ENCODE measurements around the gene LRP1B. TPM values are rescaled to one million over a fixed set of nuclear protein-coding genes. Genes with fewer than 3 reads are reported as not detected.

The LRP1B gene
- total RNA-seq, 2 donors from 2014 or later = 0.79 to 1.8 TPM

- no peaks in the 10 kb centered on the region for H3K27me3 Mint-ChIP-seq (ENCODE audit: insufficient read depth)
- no peaks in the 10 kb centered on the region for H3K9me3 Mint-ChIP-seq
- Histone ChIP-seq H3K27ac (ENCODE audit: low read depth, low read length) (no peak overlapping the region), H3K9me3 (ENCODE audit: control insufficient read depth, low read length) (no peaks in the 10 kb centered on the region), H3K36me3 (ENCODE audit: control insufficient read depth, insufficient read depth, low read length) (no peaks in the 10 kb centered on the region), H3K4me3 (ENCODE audit: low read length) (no peak overlapping the region), H3K27me3 (ENCODE audit: control insufficient read depth, insufficient read depth, low read length, poor library complexity, severe bottlenecking) (no peaks in the 10 kb centered on the region), H3K4me1 (ENCODE audit: control insufficient read depth, insufficient read depth, low read length) (no peaks in the 10 kb centered on the region), H3K9ac (ENCODE audit: extremely low read depth, low read length, poor library complexity, severe bottlenecking) (no peak overlapping the region)
- H3K4me3 Mint-ChIP-seq = no peak overlapping the region
- TF ChIP-seq, protein P1, sequence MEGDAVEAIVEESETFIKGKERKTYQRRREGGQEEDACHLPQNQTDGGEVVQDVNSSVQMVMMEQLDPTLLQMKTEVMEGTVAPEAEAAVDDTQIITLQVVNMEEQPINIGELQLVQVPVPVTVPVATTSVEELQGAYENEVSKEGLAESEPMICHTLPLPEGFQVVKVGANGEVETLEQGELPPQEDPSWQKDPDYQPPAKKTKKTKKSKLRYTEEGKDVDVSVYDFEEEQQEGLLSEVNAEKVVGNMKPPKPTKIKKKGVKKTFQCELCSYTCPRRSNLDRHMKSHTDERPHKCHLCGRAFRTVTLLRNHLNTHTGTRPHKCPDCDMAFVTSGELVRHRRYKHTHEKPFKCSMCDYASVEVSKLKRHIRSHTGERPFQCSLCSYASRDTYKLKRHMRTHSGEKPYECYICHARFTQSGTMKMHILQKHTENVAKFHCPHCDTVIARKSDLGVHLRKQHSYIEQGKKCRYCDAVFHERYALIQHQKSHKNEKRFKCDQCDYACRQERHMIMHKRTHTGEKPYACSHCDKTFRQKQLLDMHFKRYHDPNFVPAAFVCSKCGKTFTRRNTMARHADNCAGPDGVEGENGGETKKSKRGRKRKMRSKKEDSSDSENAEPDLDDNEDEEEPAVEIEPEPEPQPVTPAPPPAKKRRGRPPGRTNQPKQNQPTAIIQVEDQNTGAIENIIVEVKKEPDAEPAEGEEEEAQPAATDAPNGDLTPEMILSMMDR (conservative IDR thresholded peaks at IDR 0.05) = no peak
- H3K27ac Mint-ChIP-seq = no peak overlapping the region
- no peak for DNase-seq
- H3K36me3 Mint-ChIP-seq (ENCODE audit: low read depth) = no peaks in the 10 kb centered on the region
- WGBS, 2 experiments (ENCODE audit: insufficient coverage in 1 of 2, insufficient read length in 1 of 2) = 80% methylated on average over 2 of the region's 2 CpGs; no CpG with 5 or more reads in 1 of the 2 experiments
- no peaks in the 10 kb centered on the region for H3K4me1 Mint-ChIP-seq
Measured at GRCh38 chr2:140761807-140762206, 1369.0 kb downstream of the LRP1B start.

DNA sequence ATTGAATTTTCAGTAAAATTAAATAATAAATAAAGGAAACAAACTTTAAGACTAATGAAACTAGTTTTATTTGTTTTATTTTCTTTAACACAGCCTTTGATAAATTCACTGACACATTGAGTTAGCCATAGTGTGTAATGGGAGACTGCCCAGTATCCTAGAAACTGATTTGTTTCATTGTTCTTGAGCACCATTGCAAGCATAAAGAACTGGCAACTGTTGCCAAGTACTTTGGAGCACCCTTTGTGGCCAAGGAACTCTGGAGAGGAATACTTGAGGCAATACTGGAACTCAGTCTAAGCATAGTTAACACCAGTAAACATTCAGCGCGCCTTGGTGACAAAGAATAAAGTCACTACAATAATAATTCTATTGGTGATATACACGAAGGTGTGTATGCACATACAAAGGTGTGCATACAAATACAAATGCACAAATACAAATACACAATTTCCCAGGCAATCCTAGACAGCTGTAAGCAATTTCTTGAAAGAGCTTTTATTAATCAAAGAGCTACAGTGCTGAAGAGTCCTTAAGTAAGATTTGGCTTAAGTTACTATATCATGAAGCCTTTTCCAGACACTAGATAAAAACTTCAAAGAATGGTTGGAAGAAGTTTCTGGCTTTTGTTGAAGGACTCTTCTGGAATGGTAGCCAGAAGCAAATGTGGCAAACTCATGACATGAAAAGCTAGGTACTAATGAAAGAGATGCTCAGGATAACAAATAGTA lies 1371.2 kb downstream of the LRP1B start:
- H3K4me1 ChIP-seq (ENCODE audit: control insufficient read depth, insufficient read depth, low read length) = no peaks in the 10 kb centered on the region
- H3K9ac ChIP-seq (ENCODE audit: extremely low read depth, low read length, poor library complexity, severe bottlenecking) = no peak overlapping the region
- WGBS, 2 experiments (ENCODE audit: insufficient coverage in 1 of 2, insufficient read length in 1 of 2) = 100% methylated on average over 2 to 3 of the region's 3 CpGs
- H3K27me3 ChIP-seq (ENCODE audit: control insufficient read depth, insufficient read depth, low read length, poor library complexity, severe bottlenecking) = no peaks in the 10 kb centered on the region
- H3K36me3 ChIP-seq (ENCODE audit: control insufficient read depth, insufficient read depth, low read length) = no peaks in the 10 kb centered on the region
- Mint-ChIP-seq H3K4me3 (no peak overlapping the region), H3K27me3 (ENCODE audit: insufficient read depth) (no peaks in the 10 kb centered on the region), H3K4me1 (no peaks in the 10 kb centered on the region), H3K36me3 (ENCODE audit: low read depth) (no peaks in the 10 kb centered on the region), H3K27ac (no peak overlapping the region), H3K9me3 (no peaks in the 10 kb centered on the region)
- TF ChIP-seq, protein P1 (conservative IDR thresholded peaks at IDR 0.05) = no peak
- DNase-seq = no peak
- H3K4me3 ChIP-seq (ENCODE audit: low read length) = no peak overlapping the region
- no peaks in the 10 kb centered on the region for H3K9me3 ChIP-seq (ENCODE audit: control insufficient read depth, low read length)
- no peak overlapping the region for H3K27ac ChIP-seq (ENCODE audit: low read depth, low read length)

- H3K27ac Mint-ChIP-seq = no peak overlapping the region
- H3K4me1 Mint-ChIP-seq = peaks cover 2% of the 10 kb centered on the region
- no peak overlapping the region for H3K9ac ChIP-seq (ENCODE audit: extremely low read depth, low read length, poor library complexity, severe bottlenecking)
- no peak overlapping the region for H3K4me3 Mint-ChIP-seq
- H3K9me3 ChIP-seq (ENCODE audit: control insufficient read depth, low read length) = no peaks in the 10 kb centered on the region
- H3K27me3 Mint-ChIP-seq (ENCODE audit: insufficient read depth) = no peaks in the 10 kb centered on the region
- H3K9me3 Mint-ChIP-seq = no peaks in the 10 kb centered on the region
- peaks cover 4% of the 10 kb centered on the region for H3K4me1 ChIP-seq (ENCODE audit: control insufficient read depth, insufficient read depth, low read length)
- WGBS, 2 experiments (ENCODE audit: insufficient coverage in 1 of 2, insufficient read length in 1 of 2) = 84 to 100% methylated on average over 1 to 3 of the region's 3 CpGs
- no peak overlapping the region for H3K4me3 ChIP-seq (ENCODE audit: low read length)
- no peaks in the 10 kb centered on the region for H3K27me3 ChIP-seq (ENCODE audit: control insufficient read depth, insufficient read depth, low read length, poor library complexity, severe bottlenecking)
- TF ChIP-seq, protein P1 (conservative IDR thresholded peaks at IDR 0.05) = no peak
- DNase-seq = no peak
- H3K36me3 ChIP-seq (ENCODE audit: control insufficient read depth, insufficient read depth, low read length) = no peaks in the 10 kb centered on the region
- no peak overlapping the region for H3K27ac ChIP-seq (ENCODE audit: low read depth, low read length)
- H3K36me3 Mint-ChIP-seq (ENCODE audit: low read depth) = no peaks in the 10 kb centered on the region
Measured at GRCh38 chr2:140747665-140748064, 1383.2 kb downstream of the LRP1B start.
